Epithelial cell of esophagus (primary cell): Measurements from ENCODE around the gene MATN4.

ENCODE experiments used
- DNase-seq: peaks from one replicate; pipeline ENCODE4 v3.0.0; 2010; ENCODE audit warnings: low read depth
- H3K4me3 ChIP-seq: 2 replicates; pipeline ENCODE4 v1.5.1; 2011; ENCODE audit warnings: mild to moderate bottlenecking, low read length, control low read depth
- TF ChIP-seq, protein P1 (sequence below): IDR thresholded peaks from 2 replicates; pipeline ENCODE4 v1.5.1; 2011; ENCODE audit warnings: low read depth, mild to moderate bottlenecking, low read length, control low read depth, inconsistent platforms; ENCODE audit not compliant: insufficient read depth; ENCODE audit errors: missing control alignments

Gene MATN4

DNA sequence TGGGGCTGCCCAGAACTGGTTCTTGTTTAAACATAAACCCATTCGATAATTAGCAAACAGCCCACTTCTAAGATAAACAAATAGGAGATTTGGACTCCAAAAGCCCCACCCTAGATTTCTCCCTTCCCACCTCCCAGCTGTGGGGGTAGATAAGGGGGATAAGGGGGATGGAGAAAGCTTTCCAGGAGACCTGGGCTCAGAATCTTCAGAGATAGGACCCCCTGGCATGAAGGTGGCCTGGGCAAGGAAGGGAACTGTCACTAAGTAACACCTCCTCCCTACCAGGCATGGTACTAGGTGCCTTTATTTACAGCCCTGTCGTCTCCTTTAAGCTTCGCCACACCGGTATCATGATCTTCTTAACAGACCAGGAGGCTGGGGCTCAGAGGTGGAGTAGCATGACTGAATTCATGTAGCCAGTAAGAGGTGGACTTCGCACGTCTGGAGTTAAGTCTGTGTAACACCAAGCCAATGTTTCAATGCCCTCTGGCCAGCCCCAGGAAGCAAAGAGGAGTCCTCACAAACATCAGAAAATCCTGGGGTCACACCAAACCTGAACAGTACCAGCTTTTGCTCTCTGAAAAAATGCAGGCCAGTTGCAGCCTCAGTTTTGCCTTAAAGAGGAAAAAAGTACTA is 35.6 kb upstream of the MATN4 start:
- TF ChIP-seq, protein P1, sequence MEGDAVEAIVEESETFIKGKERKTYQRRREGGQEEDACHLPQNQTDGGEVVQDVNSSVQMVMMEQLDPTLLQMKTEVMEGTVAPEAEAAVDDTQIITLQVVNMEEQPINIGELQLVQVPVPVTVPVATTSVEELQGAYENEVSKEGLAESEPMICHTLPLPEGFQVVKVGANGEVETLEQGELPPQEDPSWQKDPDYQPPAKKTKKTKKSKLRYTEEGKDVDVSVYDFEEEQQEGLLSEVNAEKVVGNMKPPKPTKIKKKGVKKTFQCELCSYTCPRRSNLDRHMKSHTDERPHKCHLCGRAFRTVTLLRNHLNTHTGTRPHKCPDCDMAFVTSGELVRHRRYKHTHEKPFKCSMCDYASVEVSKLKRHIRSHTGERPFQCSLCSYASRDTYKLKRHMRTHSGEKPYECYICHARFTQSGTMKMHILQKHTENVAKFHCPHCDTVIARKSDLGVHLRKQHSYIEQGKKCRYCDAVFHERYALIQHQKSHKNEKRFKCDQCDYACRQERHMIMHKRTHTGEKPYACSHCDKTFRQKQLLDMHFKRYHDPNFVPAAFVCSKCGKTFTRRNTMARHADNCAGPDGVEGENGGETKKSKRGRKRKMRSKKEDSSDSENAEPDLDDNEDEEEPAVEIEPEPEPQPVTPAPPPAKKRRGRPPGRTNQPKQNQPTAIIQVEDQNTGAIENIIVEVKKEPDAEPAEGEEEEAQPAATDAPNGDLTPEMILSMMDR = no peak
- DNase-seq = no peak
- H3K4me3 ChIP-seq = peak overlapping the region; percentile 63

DNA sequence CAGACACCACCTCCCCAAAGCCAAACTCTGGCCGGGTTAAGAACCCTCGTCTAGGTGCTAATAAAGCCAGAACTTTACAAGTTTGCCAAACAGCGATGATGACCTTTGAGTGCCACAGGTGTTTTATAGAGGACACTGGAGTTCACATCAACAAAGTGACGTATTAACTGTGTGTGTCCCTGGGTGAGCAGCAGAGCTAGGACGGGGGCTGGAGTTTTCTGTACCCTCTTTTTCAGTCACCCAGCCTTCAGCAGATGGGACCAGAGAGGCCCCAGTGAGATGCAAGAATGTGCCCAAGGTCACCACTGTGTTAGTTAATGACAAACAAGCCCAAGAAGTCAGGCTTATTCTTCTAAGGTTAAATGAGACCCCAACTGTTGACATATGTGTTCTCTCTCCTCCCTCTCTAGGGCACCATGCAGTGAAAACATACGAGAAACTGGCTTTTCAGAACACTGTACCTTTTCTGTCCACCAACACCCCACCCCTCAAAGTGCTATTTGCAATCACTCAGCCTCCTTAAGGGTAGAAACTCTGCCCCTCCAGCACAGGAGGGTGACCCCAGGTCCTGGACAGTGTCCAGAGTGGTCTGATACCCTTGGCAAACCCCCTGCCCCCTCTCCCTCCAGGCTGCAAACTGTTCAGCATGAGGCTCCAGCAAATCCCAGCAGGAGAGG is 34.9 kb upstream of the MATN4 start:
- no peak for DNase-seq
- TF ChIP-seq, protein P1 = no peak
- H3K4me3 ChIP-seq = peak overlapping the region; percentile 63

DNA sequence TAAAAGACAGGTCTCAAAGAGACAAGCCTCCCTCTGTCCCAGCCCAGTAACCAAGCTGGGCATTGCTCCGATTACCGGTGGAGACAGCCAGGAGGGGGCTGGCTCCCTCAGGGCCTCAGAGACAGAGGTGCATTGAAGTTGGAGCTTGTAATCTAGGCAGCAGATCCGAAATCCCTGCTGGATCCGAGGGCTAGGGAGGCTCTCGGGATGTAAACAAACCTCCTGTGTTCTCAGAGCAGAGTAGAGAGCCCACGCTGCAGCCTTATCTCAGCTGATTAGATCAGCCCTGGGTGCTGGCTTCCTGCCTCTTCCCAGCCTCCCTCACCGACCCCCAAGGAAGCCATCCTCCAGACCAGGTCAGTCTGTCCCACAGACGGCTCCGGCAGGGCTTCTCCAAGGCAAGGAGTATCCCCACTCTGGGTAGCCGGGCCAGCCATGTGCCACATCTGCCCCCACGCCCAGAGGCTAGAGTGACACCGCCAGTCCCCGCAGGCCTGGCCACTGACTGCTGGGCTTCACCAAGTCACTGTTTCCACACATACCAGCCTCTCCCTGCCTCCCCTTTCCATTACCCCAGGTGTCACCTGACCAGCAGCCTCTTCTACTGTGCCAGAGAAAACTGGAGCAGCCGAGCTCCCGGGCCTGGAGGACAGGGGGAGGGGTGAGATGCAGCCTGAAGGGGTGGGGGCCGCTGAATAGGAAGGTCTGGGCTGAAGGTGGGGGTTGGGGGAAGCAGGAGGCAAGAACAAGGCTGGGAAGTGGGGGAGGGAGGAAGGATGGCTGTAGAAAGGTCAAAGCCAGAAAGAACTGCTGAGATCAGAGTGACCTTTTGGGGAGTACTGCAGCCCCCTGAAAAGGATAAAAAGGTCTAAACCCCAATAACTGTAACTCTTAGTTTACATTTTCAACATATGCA is 34.1 kb upstream of the MATN4 start:
- H3K4me3 ChIP-seq = peak overlapping the region; percentile 63
- no peak for DNase-seq
- TF ChIP-seq, protein P1 = no peak

DNA sequence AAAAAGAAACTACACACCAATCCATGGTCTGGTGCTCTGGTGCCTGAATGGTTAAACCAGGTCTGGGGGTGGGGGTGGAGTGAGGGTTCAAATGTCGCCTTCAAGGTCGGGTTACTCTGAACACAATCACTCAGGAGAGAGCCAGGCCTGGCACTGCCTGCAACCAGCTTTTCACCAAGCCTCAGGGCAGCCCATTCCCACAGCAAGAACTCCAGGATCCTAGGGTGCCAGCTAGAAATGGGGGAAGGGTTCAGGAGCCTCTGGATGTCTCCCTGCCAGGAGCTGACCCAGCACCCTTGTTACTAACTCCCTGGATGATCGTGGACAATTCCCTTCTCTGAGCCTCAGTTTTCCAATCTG is 33.5 kb upstream of the MATN4 start:
- TF ChIP-seq, protein P1 = no peak
- DNase-seq = no peak
- H3K4me3 ChIP-seq = peak overlapping the region; percentile 63

DNA sequence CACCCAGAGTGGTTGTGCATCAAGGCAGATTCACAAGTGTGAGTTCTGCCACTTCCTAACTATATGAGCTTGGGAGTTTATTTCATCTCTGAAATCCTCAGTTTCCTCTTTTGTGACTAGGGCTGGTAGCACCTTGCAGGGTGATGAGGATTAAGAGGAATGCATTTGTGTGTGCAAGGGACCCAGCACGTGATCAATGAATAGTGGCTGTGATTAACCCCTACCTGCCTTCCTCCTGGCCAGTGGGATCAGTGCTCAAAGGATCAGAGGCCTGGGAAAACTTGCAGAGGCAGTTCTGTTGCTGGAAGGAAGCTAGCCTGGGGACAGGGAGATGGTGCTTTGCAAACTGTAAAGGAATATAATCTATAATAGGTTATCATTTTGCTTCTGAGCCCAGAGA is 32.9 kb upstream of the MATN4 start:
- no peak overlapping the region for H3K4me3 ChIP-seq
- DNase-seq = peak; percentile 58
- TF ChIP-seq, protein P1 = no peak

DNA sequence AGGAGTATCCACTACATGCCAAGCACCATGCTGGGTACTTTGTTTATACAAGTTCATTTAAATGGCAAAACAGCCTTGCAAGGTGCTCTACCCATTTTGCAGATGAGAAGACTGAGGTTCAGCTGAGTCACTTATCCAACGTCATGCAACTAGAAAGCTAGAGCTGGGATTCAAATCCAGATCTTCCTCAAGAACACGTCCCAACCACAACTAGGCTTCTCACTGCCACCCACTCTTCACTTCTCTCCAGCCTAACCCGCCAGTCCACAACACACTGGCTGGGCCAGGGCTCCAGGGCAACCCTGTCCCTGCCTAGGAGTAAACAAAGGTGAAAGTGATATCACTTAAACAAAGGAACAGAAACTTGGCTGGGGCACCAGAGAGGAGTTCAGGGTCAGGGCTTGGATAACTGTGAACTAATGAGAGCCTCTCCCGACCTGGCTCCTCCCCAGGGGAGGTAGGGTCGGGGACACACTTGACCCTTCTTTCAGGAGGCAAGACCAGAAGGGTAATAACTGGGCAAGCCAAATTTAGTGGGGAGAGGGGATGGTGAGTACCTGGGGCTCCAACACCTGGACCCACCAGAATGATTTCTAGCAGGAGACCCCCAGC is 32.2 kb upstream of the MATN4 start:
- TF ChIP-seq, protein P1 = no peak
- no peak for DNase-seq
- H3K4me3 ChIP-seq = no peak overlapping the region
